Measurements from ENCODE around the gene BOLA3.

DNA sequence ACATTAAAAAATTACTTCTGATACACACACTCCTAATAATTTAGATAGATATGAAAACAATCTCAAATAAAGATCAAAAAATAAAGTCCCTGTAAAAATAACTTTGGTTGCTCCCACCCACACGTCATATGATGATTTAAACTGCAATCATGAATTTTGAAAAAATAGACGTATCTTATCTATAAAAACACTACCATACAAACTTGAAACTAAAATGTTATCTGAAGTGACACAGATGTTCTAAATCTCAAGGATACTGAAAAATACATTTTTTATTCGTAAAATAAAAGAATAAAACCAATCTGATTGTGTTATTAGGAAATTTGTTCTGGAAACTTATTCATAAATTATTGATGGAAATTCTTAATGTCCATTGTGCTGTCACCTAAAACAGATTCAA lies 8.1 kb upstream of the BOLA3 start:
- TF ChIP-seq, protein P1, sequence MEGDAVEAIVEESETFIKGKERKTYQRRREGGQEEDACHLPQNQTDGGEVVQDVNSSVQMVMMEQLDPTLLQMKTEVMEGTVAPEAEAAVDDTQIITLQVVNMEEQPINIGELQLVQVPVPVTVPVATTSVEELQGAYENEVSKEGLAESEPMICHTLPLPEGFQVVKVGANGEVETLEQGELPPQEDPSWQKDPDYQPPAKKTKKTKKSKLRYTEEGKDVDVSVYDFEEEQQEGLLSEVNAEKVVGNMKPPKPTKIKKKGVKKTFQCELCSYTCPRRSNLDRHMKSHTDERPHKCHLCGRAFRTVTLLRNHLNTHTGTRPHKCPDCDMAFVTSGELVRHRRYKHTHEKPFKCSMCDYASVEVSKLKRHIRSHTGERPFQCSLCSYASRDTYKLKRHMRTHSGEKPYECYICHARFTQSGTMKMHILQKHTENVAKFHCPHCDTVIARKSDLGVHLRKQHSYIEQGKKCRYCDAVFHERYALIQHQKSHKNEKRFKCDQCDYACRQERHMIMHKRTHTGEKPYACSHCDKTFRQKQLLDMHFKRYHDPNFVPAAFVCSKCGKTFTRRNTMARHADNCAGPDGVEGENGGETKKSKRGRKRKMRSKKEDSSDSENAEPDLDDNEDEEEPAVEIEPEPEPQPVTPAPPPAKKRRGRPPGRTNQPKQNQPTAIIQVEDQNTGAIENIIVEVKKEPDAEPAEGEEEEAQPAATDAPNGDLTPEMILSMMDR (IDR thresholded peaks at IDR 0.05; ENCODE audit: low read depth, low read length, missing input control): no peak
- no peak for TF ChIP-seq EGR1 (IDR thresholded peaks at IDR 0.05; ENCODE audit: low read depth in 2 of 2)
- TF ChIP-seq, protein P2, sequence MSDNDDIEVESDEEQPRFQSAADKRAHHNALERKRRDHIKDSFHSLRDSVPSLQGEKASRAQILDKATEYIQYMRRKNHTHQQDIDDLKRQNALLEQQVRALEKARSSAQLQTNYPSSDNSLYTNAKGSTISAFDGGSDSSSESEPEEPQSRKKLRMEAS (IDR thresholded peaks at IDR 0.05): no peak
- TF ChIP-seq, protein P3, sequence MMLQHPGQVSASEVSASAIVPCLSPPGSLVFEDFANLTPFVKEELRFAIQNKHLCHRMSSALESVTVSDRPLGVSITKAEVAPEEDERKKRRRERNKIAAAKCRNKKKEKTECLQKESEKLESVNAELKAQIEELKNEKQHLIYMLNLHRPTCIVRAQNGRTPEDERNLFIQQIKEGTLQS (IDR thresholded peaks at IDR 0.05): no peak
- TF ChIP-seq, protein P4, sequence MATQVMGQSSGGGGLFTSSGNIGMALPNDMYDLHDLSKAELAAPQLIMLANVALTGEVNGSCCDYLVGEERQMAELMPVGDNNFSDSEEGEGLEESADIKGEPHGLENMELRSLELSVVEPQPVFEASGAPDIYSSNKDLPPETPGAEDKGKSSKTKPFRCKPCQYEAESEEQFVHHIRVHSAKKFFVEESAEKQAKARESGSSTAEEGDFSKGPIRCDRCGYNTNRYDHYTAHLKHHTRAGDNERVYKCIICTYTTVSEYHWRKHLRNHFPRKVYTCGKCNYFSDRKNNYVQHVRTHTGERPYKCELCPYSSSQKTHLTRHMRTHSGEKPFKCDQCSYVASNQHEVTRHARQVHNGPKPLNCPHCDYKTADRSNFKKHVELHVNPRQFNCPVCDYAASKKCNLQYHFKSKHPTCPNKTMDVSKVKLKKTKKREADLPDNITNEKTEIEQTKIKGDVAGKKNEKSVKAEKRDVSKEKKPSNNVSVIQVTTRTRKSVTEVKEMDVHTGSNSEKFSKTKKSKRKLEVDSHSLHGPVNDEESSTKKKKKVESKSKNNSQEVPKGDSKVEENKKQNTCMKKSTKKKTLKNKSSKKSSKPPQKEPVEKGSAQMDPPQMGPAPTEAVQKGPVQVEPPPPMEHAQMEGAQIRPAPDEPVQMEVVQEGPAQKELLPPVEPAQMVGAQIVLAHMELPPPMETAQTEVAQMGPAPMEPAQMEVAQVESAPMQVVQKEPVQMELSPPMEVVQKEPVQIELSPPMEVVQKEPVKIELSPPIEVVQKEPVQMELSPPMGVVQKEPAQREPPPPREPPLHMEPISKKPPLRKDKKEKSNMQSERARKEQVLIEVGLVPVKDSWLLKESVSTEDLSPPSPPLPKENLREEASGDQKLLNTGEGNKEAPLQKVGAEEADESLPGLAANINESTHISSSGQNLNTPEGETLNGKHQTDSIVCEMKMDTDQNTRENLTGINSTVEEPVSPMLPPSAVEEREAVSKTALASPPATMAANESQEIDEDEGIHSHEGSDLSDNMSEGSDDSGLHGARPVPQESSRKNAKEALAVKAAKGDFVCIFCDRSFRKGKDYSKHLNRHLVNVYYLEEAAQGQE (IDR thresholded peaks at IDR 0.05): no peak
- TF ChIP-seq JUND (IDR thresholded peaks at IDR 0.05): no peak
- TF ChIP-seq RAD21 (IDR thresholded peaks at IDR 0.05): no peak
- no peak for TF ChIP-seq YY1 (IDR thresholded peaks at IDR 0.05)
- TF ChIP-seq GABPA (IDR thresholded peaks at IDR 0.05 in 1 of 2, conservative IDR thresholded peaks at IDR 0.05 in 1 of 2): no peak
- no peak for TF ChIP-seq TAF1 (conservative IDR thresholded peaks at IDR 0.05)

Data from liver (tissue), 3 donors.